Measurements from ENCODE around the gene CCDC136.

CCDC136 gene

DNA sequence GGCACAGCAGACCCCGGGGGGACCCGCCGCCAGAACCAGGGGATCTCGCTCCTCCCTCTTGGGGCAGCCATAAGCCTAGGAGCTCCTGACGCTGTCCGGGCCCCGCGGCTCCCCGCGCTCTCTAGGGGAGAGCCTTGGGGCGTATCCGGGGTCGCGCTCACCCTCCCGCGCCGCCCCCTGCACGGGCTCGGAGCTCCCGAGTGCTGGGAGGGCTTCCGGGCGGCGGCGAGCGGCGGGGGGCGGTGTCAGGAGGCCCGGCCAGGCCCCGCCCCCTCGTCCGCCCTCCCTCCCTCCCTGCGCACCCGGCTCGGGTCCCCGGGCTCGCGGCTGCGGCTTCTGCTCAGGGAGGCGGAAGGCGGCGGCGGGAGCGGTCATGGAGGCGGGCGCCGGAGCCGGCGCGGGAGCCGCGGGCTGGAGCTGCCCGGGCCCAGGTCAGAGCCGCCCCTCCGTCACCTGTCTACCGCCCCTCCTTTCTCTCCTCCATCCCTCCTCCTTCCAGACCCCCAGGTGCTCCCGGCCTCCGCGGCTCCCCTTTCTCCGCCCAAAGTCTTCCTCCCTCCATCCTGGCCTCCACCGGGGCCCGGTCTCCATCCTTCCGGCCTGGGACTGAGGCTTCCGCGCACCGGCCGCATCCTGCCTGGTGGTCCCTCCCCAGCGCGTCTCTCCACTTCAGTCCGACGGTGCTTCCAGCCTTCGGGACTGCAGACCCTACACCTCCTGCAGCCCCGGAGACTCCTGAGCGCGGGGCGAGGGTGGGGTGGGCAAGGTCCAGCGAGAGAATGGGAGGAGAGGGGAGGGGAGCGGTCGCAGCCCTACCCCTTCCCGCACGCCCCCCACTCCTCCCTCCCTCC is at the start of gene CCDC136:
Gene CCDC136 (plus strand): TSS at position 848 of the 851 bp plus-strand sequence. CDS start 444 bp downstream, outside the sequence.
- in situ Hi-C loops (cut with MboI; ENCODE audit: low sequenced_read_pairs) = no loop called here

DNA sequence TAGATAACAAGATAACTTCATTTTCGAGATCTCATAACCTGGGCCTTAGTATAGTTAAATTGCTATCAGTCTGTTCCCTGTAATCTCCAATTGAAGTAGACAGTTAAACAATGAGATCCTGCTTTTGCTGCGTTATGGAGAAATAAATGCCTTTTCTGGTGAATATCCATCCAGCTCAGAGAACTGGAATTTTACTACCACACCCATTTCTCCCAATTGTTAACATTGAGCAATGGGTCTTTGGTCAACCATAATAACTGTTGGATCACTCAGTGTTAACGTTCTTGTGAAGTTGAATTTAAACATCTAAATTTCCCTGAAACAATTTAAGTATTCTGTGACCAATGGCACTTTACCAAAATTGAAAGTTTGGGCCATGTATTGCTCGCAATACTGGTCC is 49.6 kb upstream of the CCDC136 start:
- in situ Hi-C loops (cut with MboI; ENCODE audit: low sequenced_read_pairs) = no loop called here

DNA sequence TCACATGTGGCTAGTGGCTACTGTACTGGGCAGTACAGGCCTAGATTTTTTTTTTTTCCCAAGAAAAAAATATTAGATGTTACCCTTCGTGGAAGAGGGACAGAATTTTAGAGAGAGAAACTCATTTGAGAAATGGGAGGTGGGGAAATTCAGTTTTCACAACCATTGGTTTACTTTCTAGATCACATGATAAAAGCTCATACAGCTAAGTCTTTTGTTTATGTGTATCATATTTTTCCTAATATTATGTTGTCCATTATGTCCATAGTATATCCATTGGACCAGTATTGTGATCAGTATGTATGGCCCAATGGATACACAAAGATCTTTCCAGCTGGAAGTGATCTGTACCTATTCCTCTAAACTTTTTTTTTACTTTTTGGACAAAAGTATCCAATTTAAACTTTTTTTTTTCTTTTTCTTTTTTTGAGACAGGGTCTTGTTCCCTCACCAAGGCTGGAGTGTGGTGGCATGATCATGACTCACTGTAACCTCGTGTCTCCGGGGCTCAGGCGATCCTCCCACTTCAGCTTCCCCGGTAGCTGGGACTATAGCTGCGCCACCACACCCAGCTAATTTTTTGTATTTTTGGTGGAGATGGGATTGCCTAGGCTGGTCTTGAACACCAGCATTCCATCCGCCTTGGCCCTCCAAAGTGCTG is 48.5 kb upstream of the CCDC136 start:
- in situ Hi-C loops (cut with MboI; ENCODE audit: low sequenced_read_pairs) = no loop called here

DNA sequence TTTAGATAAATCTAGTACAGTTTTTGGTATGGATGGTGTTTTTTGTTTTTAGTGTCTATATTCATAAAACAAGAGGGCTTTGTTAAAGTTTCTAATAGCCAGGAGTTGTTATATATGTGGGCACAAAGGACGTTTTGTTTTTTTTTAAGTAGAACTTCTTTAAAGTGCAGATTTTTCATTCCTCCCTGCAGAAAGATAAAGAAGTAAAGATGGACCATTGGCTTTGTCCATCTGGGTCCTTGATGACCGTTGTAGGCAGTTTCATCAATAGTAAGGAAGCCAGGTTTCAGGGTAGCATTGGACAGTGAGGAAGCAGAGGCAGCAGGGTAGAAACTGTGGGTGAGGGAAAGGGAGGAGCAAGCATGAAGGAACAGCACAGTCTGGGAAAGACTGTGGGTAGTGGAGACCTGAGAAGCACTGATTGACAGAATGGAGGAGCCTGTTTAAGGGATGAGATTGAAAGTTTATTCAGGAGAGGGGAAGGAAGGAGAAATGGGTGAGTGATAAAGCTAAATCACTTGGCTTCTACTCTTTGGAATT is 47.3 kb upstream of the CCDC136 start:
- in situ Hi-C loops (cut with MboI; ENCODE audit: low sequenced_read_pairs) = no loop called here

DNA sequence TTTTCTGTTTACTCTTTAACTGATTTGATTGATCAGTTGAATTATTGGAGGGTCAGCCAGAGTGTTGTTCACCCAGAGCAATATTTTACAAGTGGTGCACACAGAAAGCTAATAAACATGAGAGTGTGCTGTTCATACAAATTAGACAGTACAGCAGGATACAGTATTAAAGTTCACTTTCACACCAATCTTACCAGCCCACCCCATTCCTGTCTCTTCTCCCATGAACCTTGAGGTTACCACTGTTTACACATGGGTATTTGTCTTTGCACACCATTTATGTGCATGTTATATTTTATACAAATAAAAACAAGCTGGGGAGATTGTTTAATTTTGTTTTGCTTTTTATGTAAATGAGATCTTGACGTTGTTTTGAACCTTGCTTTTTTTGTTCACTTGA is 46.1 kb upstream of the CCDC136 start:
- in situ Hi-C loops (cut with MboI; ENCODE audit: low sequenced_read_pairs) = no loop called here

DNA sequence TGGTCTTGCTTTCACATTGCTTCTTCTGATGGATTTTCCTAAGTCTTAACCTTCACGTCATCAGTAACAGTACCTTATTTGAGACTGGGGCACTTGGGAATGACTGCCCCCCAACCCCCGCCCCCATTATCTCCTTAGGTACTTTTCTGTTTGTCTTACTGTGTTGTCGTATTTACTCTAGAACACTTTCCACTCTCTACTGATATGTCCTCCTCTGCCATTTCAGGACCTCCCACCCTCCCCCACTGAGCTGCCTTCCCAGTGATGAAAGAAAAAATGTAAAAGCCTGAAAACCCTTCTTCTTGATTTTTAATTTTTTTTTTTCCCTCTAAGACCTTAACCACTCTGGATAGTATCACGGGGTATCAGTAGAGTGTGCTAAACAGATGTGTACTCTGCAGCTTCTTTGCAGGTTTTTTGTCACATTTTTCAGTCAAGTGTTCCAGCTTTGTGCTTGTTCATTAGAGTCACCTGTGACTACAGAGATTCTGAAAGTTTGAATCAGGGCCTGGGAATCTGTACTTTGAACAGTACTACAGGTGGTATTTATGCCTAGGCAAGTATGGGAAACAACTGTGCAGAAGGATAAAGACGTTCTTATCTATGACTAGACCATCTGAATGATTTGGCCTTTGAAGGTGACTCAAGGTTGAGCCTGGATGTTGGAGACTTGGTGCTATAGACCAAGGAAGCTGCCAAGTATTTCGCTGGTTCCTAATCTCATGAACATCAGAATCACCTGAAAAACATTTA is 44.3 kb upstream of the CCDC136 start:
- in situ Hi-C loops (cut with MboI; ENCODE audit: low sequenced_read_pairs) = no loop called here

DNA sequence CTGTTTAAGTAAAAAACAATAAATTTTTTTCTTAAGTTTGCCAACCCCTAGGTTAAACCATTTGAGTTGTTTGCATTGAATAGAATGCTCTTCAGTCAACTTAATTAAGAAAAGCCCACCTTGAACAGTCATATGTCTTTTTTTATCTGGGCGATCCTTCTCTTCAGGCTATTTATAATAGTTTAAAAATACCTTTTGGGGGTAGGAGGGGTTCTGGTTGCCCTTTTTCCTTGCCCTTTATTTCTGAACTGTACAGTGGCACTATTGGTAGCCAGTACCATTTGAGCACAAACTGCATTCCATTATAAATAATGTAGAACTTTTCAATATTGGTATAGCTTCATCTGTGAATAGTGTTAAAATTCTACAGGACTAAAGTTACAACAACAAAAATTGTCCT is 39.5 kb upstream of the CCDC136 start:
- in situ Hi-C loops (cut with MboI; ENCODE audit: low sequenced_read_pairs) = no loop called here

DNA sequence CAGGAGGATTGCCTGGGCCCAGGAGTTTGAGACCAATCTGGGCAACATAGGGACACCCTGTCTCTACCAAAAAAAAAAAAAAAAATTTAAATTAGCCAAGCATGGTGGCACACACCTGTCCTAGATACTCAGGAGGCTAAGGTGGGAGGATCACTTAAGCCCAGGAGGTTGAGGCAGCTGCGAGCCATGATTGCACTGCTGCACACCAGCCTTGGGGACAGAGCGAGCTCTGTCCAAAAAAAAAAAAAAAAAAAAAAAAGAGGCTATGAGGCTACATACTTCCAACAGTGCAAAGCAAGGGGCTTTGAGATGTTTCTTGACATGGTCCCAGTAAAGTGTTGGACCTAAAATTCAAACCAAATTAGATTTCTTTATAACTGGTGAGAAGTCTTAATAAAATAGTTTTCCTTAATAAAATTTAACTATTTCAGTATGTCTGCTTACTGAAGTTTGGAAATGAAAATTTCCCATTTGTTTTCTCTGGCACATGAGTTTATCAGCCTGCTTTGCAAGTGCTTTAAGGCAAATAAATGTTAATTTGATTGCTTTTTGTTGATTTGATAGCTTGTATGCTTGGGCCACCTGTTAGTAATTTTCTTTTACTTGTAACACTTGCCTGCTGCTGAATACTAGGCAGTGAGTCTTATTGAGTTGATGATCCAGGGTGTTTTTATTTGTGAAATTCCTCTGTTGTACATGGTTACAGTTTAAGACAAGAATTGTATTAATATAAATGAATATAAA is 36.5 kb upstream of the CCDC136 start:
- in situ Hi-C loops (cut with MboI; ENCODE audit: low sequenced_read_pairs) = no loop called here

DNA sequence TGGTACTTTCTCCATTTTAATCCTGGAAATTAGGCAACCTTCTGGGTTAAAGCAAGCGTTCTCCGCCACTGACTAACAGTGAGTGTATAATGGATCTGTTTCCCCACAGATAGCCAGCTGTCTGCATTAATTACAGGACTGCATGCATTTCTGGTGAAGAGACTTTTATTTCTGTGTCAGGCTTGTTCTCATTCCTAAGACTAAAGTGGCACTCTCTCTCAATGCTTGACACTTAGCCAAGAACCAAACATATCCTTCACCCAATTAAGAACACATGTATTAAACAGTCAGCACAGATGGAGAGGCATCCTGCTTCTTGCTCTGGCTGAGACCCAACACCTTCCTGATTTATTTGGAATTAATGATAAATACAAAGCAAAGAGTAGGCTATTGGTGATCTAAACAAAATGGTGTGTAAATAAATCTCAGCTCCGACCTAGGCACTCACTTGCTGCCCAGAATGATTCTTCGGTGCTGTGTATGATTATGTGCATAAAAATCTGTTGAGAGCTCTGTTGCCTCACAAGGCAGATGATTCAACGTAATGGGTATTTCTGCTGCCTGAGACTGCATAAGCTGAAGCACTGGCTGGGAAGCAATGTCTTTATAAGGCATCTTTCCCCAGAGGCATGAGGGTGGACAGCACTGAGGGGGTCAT is 35.8 kb upstream of the CCDC136 start:
- in situ Hi-C loops (cut with MboI; ENCODE audit: low sequenced_read_pairs) = no loop called here

DNA sequence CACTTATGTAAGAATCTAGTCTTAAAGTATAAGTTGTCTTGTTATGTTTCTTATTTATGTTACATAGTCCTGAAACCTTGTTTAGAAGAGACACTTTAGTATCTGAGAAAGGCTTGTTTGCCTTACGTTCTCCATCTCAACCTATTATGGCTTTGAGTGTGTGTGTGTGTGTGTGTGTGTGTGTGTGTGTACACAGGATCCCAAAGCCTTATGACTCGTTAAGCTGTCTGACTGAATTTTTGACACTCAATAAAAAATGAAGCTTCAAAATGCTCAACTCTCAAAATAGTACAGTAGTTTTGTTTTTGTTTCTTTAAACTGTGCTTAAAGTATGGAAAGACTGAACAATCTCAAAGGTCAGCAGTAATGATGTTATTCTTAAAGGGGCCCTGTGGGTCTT is 34.6 kb upstream of the CCDC136 start:
- in situ Hi-C loops (cut with MboI; ENCODE audit: low sequenced_read_pairs) = no loop called here

DNA sequence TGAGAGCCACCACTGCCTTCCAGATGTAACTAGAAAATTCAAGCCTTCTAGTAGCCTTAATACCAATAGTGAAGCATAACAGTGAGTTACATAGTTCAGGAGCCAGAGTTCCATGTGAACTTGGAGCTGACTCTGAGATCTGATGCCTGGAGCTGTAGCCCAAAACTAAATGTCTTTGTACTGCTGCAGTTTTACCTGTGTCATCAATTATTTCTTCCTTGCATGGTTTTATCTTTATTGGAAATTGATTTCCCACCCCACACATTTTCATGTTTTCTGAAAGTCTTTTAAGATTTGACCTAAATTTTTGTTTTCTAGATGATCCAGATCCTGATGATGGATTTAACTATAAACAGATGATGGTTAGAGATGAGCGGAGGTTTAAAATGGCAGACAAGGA is 33.2 kb upstream of the CCDC136 start:
- in situ Hi-C loops (cut with MboI; ENCODE audit: low sequenced_read_pairs) = no loop called here

DNA sequence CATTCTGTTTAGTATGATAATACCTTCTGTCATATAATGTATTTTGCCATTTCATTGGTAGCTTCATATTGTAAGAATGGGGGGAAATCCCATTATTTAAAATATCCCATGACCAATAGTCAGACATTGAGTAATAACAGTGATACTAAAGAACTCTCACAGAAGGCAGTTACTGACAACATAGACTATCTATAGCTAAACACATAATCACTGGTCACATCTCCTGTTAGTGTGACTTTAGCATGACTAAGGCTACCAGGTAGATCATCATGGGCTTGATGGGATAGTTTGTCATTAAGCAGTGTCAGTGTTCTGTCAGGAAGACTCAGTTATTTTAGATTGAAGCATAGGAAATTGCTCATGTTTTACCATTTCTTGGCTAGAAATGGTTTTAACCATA is 32.5 kb upstream of the CCDC136 start:
- in situ Hi-C loops (cut with MboI; ENCODE audit: low sequenced_read_pairs) = no loop called here

DNA sequence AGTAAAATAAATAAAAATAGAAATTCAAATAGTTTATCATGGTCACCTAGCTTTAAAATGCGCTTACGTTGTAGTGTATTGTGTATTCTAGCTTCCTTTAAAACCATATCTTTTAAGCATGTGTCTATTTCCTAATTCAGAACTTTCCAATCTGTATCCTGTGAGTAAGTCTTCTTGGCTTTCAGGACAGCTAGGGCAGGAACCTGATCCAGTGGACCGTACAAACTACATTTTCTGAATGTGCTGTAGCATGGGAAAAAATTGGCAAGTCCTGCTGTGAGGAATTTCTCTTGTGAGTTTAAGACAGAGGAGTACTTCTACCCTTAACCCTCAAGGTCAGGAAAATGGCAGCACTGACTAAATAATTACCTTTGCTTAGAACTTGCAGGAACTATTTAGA is 28.2 kb upstream of the CCDC136 start:
- in situ Hi-C loops (cut with MboI; ENCODE audit: low sequenced_read_pairs) = no loop called here

DNA sequence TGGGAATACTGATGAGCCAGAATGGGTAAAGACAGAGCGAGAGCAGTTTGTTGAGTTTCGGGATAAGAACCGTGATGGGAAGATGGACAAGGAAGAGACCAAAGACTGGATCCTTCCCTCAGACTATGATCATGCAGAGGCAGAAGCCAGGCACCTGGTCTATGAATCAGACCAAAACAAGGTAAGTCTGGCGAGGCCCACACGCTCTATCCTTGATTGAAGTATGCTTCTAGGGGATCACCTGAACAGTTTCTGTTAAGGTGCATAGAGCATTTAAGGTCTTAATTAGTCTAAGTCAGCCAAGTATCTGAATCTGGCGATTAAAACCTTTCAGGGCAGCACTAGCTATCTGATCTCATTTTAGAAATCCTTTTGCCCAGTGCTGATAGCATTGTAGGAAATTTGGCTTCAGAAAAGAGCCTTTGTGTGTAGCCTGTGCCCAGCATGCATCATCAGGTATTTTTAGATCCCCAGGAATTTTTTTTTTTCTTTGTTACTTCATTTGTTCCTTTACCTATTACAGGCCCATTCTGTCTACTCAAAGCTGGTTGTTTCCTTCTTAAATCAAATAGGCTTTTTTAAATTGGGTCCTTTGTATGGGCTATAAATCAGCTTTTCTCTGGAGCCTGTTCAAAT is 24.2 kb upstream of the CCDC136 start:
- in situ Hi-C loops (cut with MboI; ENCODE audit: low sequenced_read_pairs) = no loop called here

DNA sequence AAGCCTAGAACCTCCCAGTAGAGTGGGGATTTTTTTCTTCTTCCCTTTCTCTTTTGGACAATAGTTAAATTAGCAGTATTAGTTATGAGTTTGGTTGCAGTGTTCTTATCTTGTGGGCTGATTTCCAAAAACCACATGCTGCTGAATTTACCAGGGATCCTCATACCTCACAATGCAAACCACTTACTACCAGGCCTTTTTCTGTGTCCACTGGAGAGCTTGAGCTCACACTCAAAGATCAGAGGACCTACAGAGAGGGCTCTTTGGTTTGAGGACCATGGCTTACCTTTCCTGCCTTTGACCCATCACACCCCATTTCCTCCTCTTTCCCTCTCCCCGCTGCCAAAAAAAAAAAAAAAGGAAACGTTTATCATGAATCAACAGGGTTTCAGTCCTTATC is 21.5 kb upstream of the CCDC136 start:
- in situ Hi-C loops (cut with MboI; ENCODE audit: low sequenced_read_pairs) = no loop called here

DNA sequence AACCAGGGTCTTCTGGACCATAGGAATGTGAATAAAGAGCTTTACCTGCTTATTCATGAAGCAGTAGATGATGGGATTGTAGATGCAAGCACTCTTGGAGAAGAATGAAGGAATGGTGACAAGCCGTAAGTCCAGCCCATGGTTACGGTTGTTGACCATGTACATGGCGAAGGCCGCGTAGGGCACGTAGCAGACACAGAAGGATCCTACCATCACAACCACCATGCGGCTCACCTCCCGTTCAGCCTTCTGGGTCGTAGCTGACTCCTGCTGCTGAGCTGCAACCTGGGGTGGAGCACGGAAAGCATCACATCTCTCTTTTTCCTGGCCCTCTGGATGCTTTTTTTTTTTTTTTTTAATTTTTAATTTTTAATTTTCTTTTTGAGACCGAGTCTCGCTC is 18.2 kb upstream of the CCDC136 start:
- in situ Hi-C loops (cut with MboI; ENCODE audit: low sequenced_read_pairs) = no loop called here

DNA sequence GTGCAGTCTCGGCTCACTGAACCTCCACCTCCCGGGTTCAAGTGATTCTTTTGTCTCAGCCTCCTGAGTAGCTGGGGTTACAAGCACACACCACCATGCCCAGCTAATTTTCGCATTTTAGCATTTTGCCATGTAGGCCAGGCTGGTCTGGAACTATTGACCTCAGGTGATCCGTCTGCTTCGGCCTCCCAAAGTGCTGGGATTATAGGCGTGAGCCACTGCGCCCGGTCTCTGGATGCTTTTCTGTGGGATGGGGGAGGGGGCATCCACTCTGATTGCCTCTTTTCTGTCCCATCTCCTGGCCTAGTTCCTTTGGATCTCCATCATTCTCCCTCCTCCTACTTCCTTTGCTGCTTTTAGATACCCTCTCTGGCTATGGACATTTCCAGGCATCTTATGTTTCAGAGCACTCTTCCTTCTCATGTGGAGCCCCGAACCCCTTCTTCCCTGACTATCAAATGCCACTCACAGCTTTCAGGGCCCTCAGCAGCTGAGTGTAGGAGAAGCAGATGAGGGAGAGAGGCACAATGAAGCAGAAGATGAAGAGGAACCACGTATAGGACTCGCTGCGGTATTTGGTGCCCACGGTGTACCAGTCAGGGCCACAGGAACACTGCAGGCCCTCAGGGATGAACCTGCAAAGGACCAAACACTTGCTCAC is 17.6 kb upstream of the CCDC136 start:
- in situ Hi-C loops (cut with MboI; ENCODE audit: low sequenced_read_pairs) = no loop called here

DNA sequence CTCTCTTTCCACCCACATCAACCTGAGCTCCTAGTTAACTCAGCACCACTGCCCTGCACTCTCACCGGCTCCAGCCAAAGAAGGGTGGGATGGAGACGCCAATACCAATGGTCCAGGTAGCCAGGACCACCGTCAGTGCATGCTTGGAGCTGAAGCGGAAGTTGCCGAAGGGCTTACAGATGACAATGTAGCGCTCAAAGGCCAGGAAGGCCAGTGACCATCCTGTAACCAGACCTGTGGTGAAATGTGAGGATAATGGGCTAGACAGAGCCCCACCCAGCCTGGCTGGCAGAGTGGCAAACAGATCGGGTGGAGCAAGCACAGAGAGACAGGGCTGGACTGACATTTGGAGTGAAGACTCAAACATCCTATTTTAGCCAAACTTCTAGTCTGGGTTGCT is 16.8 kb upstream of the CCDC136 start:
- in situ Hi-C loops (cut with MboI; ENCODE audit: low sequenced_read_pairs) = no loop called here

DNA sequence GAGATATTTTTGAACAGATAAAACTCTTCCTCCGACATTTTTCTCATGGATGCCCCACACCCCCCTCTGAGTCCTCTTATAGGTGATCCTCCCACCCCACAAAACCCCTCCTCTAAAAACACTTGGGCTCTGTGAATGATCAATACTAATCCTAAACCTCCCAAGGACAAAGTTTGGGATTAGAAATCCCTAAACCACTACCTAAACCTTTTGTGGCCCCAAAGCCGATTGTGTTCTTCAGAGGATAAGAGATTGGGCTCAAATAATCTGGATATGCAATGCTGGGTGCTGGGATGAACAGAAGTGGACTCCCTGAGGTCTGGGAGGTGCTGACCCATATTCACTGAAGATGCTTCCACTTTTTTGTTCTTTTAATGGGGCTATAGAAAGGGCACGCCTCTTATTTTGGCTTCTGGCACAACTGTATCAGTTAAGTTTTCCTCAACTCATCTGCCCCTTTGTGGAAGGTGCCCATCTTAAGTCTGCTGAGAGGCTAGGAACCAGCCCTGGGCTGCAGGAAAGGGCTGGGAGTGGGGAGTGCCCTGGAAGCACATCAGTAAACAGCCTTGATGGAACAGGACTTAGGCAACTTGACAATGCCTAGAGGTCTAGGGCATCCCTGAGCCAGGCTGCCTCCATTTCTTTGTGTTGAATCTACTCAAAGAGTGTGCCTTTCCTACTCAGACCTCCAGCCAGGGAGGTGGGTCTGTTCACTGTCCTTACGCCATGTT is 15.9 kb upstream of the CCDC136 start, which contains the start of gene OPN1SW:
Gene OPN1SW (minus strand): TSS at position 51 of the 731 bp plus-strand sequence. CDS start 13 bp downstream, at position 38.
- in situ Hi-C loops (cut with MboI; ENCODE audit: low sequenced_read_pairs) = no loop called here

All from HL-60/S4 (cell line).